ENCODE results near the gene EIF4H.

GRCh38 chr7:74155810-74156395 lies 18.3 kb upstream of the EIF4H start:
- no peak for TF ChIP-seq EZH2phosphoT487 (IDR thresholded peaks at IDR 0.05; ENCODE audit: borderline replicate concordance, low read length)
- TF ChIP-seq CTCF (IDR thresholded peaks at IDR 0.05; ENCODE audit: low read depth, low read length, poor library complexity, severe bottlenecking), result no peak

Measured in DOHH2 (cell line).